Stimulated activated CD8-positive, alpha-beta memory T cell treated with anti-CD3 and anti-CD28 coated beads, Interleukin-4, amount 100 ng/mL, for 48 hours (primary cell): ENCODE measurements around the gene ARID5A.
A peak's percentile ranks its signal among the peaks of the same experiment; 100 is the strongest.
"Not testable (repeated sequence)": the region's sequence is repeated elsewhere in the genome, so short reads cannot be mapped to it uniquely, and the experiment has no call there.

Source experiments
- DNase-seq: peaks from one replicate; pipeline ENCODE4 v3.0.0-alpha.2; 2020

ARID5A gene

GRCh38 chr2:96541398-96542152 lies 5.0 kb downstream of the ARID5A start:
- DNase-seq, result no peak

- no peak for DNase-seq
These were observed 5.9 kb downstream of the ARID5A start for GRCh38 chr2:96542357-96542977.

DNA sequence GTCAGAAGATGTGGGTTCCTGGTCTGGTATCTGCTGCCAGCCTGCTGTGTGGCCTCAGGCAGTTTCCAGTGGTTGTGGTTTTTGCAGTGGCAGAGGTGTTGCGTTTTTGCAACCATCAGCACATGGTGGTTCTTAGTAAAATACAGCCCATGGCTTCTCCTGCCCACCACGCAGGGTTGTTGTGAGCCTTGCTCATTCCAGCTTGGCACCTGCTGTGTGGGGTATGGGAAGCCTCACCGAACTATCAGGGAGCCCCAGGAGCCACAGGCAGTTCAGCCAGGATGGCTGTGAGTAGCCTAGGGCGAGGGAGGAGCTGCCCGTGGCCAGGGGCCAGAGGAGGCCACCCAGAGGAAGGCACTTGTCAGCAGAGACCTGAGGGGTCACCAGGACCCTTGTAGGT lies 9.8 kb downstream of the ARID5A start:
- peak; percentile 54 for DNase-seq

DNA sequence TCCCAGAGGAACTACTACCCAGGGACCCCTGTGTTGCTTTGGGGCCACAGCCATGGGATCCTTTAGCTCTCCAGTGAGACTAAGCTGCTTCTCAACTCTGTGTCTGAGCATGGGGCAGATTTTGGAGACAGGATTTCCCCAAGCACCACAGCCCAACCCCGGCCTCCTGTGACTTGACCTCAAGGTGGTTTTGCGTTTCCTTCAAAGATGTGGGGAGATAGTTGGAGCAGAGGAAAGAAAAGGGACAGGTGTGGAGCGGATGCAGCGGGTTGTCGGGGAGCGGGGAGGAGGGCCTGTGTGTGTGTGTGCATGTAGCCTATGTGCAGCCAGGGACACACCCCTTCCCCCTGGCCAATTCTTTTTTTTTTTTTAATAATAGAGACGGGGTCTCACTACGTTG lies 10.2 kb downstream of the ARID5A start:
- DNase-seq, result no peak

DNA sequence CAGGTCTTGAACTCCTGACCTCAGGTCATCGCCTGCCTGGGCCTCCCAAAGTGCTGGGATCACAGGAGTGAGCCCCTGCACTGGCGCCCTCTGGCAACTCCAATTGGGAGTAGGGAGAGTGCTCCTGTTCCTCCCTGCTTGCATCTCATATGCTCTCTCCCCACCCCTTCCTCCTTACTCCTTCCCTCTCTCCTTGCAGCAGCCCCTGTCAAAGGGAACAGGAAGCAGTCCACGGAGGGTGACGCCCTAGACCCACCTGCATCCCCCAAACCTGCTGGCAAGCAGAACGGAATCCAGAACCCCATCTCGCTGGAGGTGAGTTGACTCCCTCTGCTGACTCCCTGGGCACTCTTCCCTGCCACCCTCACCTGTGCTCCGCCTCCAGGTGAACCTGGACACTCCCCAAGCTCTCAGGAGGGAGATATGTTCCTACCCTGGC lies 10.7 kb downstream of the ARID5A start:
- DNase-seq, result no peak

- peak; percentile 8 for DNase-seq
These were observed 11.2 kb downstream of the ARID5A start for GRCh38 chr2:96547731-96548171.

DNA sequence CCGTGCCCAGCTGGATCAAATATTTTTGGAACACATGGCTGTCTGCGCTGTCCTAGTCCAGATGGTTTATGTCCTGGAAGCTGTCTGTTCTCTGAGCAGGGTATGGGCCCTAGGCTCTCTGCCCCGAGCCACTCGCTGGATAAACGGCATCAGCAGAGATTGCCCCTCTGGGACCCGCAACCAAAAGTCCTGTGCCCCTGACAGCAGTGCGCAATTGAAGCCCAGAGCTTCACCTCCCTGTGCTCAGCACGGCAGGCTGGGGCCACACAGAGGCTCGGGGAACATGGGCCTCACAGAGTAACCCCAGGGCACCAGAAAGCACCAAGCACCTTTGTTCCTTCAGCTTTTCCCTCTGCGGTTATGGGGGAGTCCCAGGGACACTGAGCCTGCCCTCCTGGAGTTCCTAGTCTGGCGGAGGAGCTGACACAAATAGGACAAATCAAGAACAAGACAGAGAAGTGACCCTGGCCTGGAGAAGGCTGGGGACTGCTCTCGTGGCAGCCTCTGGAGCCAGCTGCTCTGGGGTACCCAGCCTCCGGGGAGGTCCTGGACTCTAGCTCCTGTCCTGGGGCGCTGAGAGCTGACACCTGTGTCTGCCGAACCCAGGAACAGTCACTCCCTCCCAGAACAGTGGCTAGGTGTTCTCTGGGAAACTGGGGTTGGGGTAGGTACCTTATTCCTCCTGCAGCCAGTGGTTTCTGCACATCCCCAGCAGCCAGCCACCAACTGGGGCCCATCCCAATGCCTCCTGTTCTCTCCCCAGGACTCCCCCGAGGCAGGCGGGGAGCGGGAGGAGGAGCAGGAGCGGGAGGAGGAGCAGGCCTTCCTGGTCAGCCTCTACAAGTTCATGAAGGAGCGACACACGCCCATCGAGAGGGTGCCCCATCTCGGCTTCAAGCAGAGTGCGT lies 12.3 kb downstream of the ARID5A start:
- no peak for DNase-seq

DNA sequence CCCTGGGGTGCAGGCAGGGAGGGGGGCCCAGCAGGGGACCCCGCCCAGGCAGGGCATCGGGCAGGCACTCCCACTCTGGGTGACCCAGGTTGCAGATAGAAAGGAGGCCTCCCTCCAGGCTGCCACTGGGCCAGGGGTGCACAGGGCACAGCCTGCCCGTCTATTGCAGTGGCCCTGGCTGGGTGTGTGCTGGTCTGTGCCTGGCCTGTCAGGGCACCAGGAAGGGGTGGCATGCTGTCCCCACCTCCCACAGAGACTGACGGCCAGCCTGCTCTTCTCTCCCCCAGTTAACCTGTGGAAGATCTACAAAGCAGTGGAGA lies 12.9 kb downstream of the ARID5A start:
- DNase-seq, result no peak

DNA sequence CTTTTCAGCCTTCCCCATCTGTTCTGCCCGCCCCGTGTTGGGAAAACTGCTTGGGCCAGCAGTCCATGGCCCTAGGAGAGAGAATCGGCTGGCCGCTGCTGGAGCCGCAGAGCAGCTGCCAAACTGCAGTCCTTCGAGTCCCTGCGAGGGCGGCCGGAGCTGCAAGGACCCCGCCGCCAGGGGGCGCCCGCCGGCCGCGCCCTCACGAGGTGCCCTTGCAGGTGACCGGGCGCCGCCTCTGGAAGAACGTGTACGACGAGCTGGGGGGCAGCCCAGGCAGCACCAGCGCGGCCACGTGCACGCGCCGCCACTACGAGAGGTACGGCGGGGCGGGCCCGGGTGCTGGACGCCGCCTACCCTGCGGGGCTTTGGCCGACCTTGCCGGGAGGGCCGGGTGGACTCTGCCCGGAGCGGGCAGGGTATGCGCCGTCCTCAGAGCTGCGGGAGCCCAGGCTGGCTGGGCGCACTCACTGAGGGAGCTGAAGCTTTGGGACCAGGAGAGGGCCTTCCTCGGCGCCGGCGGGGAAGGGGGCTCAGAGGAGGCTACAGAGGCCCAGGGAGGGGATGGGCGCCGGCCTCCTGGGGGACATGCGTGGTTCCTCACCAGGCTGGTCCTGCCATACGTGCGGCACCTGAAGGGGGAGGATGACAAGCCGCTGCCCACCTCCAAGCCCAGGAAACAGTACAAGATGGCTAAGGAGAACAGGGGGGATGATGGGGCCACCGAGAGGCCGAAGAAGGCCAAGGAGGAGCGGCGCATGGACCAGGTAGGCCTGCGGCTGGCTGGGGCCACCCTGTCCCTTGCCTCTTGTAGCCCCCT lies 13.6 kb downstream of the ARID5A start:
- no peak for DNase-seq

DNA sequence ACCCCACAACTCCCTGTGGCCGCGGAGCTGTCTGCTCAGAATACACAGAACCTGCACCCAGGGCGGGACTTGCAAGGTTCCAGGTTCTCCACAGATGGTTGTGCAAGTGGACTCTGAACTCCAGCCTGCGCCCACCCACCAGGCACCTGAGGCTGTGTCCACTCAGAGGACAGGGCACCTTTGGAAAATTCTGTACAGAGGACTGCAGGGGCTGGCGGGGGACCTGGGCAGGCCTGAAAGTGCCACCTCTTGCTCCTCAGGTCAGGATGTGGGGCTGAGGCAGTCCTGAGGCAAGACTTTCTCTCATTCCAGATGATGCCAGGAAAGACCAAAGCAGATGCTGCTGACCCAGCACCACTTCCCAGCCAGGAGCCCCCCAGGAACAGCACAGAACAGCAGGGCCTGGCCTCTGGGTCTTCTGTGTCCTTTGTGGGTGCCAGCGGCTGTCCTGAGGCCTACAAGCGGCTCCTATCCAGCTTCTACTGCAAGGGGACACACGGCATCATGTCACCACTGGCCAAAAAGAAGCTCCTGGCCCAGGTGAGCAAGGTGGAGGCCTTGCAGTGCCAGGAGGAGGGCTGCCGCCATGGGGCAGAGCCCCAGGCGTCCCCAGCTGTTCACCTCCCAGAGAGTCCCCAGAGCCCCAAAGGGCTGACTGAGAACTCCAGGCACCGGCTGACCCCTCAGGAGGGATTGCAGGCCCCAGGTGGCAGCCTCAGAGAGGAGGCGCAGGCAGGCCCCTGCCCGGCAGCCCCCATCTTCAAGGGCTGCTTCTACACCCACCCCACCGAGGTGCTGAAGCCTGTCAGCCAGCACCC lies 14.4 kb downstream of the ARID5A start:
- no peak for DNase-seq

DNA sequence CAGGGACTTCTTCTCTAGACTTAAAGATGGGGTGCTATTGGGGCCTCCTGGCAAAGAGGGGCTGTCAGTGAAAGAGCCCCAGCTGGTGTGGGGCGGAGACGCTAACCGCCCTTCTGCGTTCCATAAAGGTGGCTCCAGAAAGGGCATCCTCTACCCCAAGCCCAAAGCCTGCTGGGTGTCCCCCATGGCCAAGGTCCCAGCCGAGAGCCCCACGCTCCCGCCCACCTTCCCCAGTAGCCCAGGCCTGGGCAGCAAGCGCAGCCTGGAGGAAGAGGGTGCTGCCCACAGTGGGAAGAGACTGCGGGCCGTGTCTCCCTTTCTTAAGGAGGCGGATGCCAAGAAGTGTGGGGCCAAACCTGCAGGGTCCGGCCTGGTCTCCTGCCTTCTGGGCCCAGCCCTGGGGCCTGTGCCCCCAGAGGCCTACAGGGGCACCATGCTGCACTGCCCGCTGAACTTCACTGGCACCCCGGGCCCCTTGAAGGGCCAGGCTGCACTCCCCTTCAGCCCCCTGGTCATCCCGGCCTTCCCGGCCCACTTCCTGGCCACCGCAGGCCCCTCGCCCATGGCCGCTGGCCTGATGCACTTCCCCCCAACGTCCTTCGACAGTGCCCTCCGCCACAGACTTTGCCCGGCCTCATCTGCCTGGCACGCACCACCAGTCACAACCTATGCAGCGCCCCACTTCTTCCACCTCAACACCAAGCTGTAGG lies 15.2 kb downstream of the ARID5A start:
- DNase-seq, result no peak

DNA sequence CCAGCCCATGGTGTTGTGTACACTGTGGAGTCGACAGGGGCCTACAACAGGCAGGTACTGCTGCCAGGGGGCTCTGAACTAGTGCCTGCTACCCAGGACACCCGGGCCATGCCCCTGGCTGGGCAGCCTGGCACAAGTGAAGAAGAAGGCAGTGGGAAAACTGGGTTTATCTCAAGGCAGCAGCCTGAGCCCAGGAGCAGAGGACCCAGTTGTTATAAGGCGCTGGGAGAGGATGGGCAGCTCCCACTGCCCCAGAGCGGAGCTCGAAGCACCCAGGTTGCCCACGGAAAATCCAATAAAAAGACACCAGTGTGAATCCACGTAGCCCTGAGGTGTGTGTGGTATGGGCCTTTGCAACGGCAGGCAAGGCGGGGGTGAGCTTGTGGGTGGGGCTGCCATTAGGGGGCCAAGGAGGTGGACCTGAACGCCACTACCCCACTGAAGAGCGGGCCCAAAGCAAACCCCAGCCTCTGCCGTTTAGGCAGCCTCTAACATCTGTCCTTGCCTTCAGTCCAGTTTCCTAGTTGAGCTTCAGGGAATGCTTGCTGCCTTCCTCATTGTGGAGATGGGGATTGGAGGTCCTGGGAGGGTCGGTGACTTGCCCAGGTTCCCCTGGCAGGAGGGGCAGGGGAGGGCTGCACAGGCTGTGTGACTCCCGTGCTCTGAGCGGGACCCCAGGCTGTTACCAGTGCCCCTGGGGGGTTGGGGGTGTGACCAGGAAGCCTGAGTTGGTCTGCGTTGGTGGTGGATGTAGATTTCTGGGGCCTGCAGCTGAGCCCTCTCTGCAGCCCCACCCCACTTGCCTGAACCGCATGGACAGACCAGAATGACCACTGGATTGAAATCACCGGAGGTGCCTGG lies 16.0 kb downstream of the ARID5A start:
- DNase-seq, result no peak

- no peak for DNase-seq
These were observed 16.8 kb downstream of the ARID5A start for GRCh38 chr2:96553176-96553956.

DNA sequence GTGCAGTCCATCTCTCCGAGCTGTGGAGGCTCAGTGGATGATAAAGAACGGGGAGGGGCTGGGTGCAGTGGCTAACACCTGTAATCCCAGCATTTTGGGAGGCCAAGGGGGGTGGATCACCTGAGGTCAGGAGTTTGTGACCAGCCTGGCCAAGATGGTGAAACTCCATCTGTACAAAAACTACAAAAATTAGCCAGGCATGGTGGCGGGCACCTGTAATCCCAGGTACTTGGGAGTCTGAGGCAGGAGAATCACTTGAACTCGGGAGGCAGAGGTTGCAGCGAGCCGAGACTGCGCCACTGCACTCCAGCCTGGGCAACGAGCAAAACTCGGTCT lies 17.4 kb downstream of the ARID5A start:
- not testable (repeated sequence) for DNase-seq

- peak; percentile 82 for DNase-seq
These were observed 18.0 kb downstream of the ARID5A start for GRCh38 chr2:96554293-96555145.

DNA sequence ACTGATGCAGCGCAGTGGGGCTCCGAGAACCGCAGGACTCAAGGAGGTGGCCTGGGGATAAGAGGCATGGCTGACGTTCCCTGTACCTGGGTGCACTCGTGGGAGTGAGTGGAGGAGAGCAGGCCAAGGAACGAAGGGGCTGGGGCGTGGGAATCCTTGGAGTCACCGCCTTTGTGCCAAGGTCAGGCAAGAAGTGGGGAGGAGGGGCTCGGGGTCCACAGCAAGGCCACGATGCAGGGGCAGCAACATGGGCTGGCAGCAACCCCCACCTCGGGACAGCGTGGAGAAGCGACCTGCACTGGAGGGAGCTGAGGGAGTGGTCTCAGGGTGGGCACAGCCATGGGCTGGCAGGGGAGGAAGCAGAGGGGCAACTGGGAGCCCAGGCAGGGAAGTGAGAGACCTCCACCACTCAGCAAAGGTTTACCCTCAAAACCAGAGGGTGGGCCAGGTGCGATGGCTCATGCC lies 18.6 kb downstream of the ARID5A start:
- no peak for DNase-seq

DNA sequence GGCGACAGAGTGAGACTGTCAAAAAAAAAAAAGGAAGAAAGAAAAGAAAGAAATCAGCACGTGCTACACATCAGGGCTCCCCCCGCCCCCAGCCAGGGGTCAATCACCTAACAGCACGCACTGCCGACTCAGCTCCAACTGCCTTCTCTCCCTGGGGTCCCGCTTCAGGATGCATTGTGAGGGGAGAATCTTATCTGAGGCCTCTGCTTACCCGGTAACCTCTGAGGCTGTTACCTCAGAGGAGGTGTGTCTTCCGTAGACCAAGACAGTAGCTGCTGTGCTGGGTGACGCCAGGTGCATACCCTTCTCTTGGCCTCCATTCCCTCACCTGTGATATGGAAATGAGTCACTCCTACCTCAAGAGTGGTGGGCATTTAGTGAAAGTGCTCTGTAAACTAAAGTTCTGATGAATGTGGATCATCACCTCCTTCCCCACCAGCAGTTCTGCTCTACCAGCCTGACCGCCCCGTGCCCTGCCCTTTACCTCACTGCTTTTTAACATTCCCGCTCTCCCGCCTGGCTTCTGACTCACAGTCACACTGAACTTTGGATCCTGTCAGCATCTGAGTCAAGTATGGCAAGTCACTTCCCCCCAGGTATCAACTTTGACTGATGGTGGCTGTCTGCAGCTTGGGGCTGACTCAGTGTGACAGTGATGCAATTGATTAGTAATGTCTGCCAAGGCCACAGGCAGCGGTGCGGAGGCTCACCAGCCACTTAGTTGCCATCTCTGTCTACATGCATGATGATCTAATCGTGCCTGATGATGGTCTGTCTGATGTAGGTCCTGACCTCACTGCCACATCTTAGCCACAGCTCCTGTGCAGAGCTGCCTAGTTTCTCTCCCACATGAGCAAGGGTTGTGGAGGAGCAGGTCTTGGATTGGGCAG lies 20.1 kb downstream of the ARID5A start:
- DNase-seq, result peak; percentile 77
